B cell (primary cell): ENCODE results near the gene TTC4.

Experiments used
- EZH2 ChIP-seq: IDR thresholded peaks from 2 replicates; pipeline ENCODE4 v1.6.1; 2012; ENCODE audit warnings: borderline replicate concordance, low read depth, mild to moderate bottlenecking, moderate library complexity, low read length; ENCODE audit not compliant: insufficient read depth, poor library complexity, severe bottlenecking
- TF ChIP-seq, protein P1 (sequence below): fragments of 200-600 bp; IDR thresholded peaks from one replicate; pipeline ENCODE4 v1.8.0; 2022; ENCODE audit warnings: antibody characterized with exemption, mild to moderate bottlenecking

DNA sequence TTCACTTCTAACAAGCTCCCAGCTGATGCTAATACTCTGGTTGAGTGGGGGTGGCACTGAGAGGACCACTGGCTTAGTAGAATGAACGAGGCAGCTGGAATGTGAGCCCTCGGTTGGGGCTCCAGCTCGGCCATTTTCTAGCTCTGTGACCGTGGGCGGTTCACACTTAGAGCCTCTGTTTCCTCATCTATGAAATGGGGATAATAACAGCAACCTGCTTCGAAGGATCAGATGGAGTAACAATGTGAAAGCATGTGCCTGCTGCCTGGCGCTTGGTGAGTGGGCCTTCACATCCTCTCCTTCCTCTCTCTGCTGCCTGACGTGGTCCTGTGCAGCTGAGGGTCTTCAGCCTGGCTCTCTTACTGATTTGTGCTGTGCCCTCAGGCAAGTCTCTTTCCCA, 20.9 kb upstream of the TTC4 start:
- no peak for TF ChIP-seq EZH2
- TF ChIP-seq, protein P1, sequence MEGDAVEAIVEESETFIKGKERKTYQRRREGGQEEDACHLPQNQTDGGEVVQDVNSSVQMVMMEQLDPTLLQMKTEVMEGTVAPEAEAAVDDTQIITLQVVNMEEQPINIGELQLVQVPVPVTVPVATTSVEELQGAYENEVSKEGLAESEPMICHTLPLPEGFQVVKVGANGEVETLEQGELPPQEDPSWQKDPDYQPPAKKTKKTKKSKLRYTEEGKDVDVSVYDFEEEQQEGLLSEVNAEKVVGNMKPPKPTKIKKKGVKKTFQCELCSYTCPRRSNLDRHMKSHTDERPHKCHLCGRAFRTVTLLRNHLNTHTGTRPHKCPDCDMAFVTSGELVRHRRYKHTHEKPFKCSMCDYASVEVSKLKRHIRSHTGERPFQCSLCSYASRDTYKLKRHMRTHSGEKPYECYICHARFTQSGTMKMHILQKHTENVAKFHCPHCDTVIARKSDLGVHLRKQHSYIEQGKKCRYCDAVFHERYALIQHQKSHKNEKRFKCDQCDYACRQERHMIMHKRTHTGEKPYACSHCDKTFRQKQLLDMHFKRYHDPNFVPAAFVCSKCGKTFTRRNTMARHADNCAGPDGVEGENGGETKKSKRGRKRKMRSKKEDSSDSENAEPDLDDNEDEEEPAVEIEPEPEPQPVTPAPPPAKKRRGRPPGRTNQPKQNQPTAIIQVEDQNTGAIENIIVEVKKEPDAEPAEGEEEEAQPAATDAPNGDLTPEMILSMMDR = no peak
